Kidney glomerular epithelial cell (primary cell): ENCODE measurements around the gene RMDN2.

Source experiments
- DNase-seq: peaks from one replicate; lab custom pipeline; 2025; lab: John Stamatoyannopoulos, UW

RMDN2 gene

GRCh38 chr2:37925063-37925897 lies at the start of gene RMDN2:
TSS of gene RMDN2 (plus strand) at chr2:37925287. CDS start at chr2:37929278, 3,991 bp downstream.
- DNase-seq: peak; percentile 77

GRCh38 chr2:37875403-37875906 lies 49.6 kb upstream of the RMDN2 start:
- DNase-seq: no peak

- no peak for DNase-seq
Observed at GRCh38 chr2:37876227-37876626, 48.9 kb upstream of the RMDN2 start.

- DNase-seq: peak; percentile 74
Observed at GRCh38 chr2:37877457-37878315, 47.4 kb upstream of the RMDN2 start.

- no peak for DNase-seq
Observed at GRCh38 chr2:37878536-37878935, 46.6 kb upstream of the RMDN2 start.

GRCh38 chr2:37880551-37880950 lies 44.5 kb upstream of the RMDN2 start:
- no peak for DNase-seq

GRCh38 chr2:37881397-37881796 lies 43.7 kb upstream of the RMDN2 start:
- no peak for DNase-seq

- DNase-seq: no peak
Observed at GRCh38 chr2:37882036-37882435, 43.1 kb upstream of the RMDN2 start.

GRCh38 chr2:37883518-37883917 lies 41.6 kb upstream of the RMDN2 start:
- no peak for DNase-seq

- no peak for DNase-seq
Observed at GRCh38 chr2:37885329-37885993, 39.6 kb upstream of the RMDN2 start.

- no peak for DNase-seq
Observed at GRCh38 chr2:37886745-37887144, 38.3 kb upstream of the RMDN2 start.

GRCh38 chr2:37887286-37887685 lies 37.8 kb upstream of the RMDN2 start:
- no peak for DNase-seq

GRCh38 chr2:37890893-37891495 lies 34.1 kb upstream of the RMDN2 start:
- peak; percentile 65 for DNase-seq

GRCh38 chr2:37891846-37892435 lies 33.1 kb upstream of the RMDN2 start:
- no peak for DNase-seq

GRCh38 chr2:37892436-37893114 lies 32.5 kb upstream of the RMDN2 start:
- DNase-seq: no peak

- peak; percentile 3 for DNase-seq
Observed at GRCh38 chr2:37893327-37893726, 31.8 kb upstream of the RMDN2 start.

GRCh38 chr2:37894047-37894446 lies 31.0 kb upstream of the RMDN2 start:
- no peak for DNase-seq

- DNase-seq: no peak
Observed at GRCh38 chr2:37894601-37895000, 30.5 kb upstream of the RMDN2 start.

- no peak for DNase-seq
Observed at GRCh38 chr2:37895140-37895539, 29.9 kb upstream of the RMDN2 start.

GRCh38 chr2:37896319-37896718 lies 28.8 kb upstream of the RMDN2 start:
- DNase-seq: peak; percentile 5

- DNase-seq: peak; percentile 17
Observed at GRCh38 chr2:37897511-37897910, 27.6 kb upstream of the RMDN2 start.
